Measurements from ENCODE around the gene TSFM.

The TSFM gene

GRCh38 chr12:57782608-57783465 lies at the start of gene TSFM:
Gene TSFM (plus strand): TSS chr12:57782787. CDS start chr12:57782802, 15 bp downstream.
- peak; percentile 87 for DNase-seq

GRCh38 chr12:57733928-57734327 lies 48.7 kb upstream of the TSFM start:
- DNase-seq, result no peak

GRCh38 chr12:57734591-57734990 lies 48.0 kb upstream of the TSFM start:
- DNase-seq, result no peak

- no peak for DNase-seq
Observed at GRCh38 chr12:57735198-57735855, 47.3 kb upstream of the TSFM start.

GRCh38 chr12:57735952-57736740 lies 46.4 kb upstream of the TSFM start:
- DNase-seq, result no peak

- no peak for DNase-seq
Observed at GRCh38 chr12:57736741-57737466, 45.7 kb upstream of the TSFM start.

- DNase-seq, result no peak
Observed at GRCh38 chr12:57737467-57738460, 44.8 kb upstream of the TSFM start.

- DNase-seq, result no peak
Observed at GRCh38 chr12:57738661-57739237, 43.8 kb upstream of the TSFM start, which contains the start of gene AGAP2. Gene AGAP2 (minus strand): TSS chr12:57738742. CDS start chr12:57738246, 496 bp downstream.

GRCh38 chr12:57739387-57739786 lies 43.2 kb upstream of the TSFM start:
- no peak for DNase-seq

GRCh38 chr12:57739914-57740538 lies 42.6 kb upstream of the TSFM start:
- no peak for DNase-seq

- no peak for DNase-seq
Observed at GRCh38 chr12:57740656-57741412, 41.8 kb upstream of the TSFM start.

- DNase-seq, result no peak
Observed at GRCh38 chr12:57741413-57741789, 41.2 kb upstream of the TSFM start.

GRCh38 chr12:57741844-57742738 lies 40.5 kb upstream of the TSFM start:
- DNase-seq, result no peak

- DNase-seq, result no peak
Observed at GRCh38 chr12:57743769-57744168, 38.8 kb upstream of the TSFM start.

GRCh38 chr12:57744194-57744776 lies 38.3 kb upstream of the TSFM start:
- peak; percentile 91 for DNase-seq

GRCh38 chr12:57744777-57745484 lies 37.7 kb upstream of the TSFM start, which contains the start of gene TSPAN31:
Gene TSPAN31 (plus strand): TSS chr12:57745039. CDS start chr12:57745155, 116 bp downstream.
- DNase-seq, result peak; percentile 97

GRCh38 chr12:57745485-57745881 lies 37.1 kb upstream of the TSFM start:
- no peak for DNase-seq
